ENCODE measurements around the gene PSMG3.

DNA sequence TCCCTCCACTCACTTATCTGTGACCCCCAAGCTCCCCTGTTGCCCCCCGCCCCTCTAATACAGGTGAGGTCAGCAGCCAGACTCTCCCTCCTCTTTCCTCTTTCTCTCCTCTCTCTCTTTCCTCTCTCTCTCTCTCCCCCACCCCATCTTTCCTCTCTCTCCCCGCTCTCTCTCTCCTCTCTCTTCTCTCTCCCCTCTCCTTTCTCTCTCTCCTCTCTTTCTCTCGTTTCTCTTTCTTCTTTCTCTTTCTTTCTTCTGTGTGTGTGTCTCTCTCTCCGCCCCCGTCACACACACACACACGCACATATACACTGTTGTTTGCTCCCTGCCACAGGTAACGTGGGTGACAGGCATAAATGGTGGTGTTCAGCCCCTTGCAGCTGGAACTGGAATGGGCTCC, 37.2 kb upstream of the PSMG3 start:
- TF ChIP-seq, protein P1, sequence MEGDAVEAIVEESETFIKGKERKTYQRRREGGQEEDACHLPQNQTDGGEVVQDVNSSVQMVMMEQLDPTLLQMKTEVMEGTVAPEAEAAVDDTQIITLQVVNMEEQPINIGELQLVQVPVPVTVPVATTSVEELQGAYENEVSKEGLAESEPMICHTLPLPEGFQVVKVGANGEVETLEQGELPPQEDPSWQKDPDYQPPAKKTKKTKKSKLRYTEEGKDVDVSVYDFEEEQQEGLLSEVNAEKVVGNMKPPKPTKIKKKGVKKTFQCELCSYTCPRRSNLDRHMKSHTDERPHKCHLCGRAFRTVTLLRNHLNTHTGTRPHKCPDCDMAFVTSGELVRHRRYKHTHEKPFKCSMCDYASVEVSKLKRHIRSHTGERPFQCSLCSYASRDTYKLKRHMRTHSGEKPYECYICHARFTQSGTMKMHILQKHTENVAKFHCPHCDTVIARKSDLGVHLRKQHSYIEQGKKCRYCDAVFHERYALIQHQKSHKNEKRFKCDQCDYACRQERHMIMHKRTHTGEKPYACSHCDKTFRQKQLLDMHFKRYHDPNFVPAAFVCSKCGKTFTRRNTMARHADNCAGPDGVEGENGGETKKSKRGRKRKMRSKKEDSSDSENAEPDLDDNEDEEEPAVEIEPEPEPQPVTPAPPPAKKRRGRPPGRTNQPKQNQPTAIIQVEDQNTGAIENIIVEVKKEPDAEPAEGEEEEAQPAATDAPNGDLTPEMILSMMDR (optimal IDR thresholded peaks at IDR 0.05 in 1 of 3, IDR thresholded peaks at IDR 0.05 in 1 of 3, conservative IDR thresholded peaks at IDR 0.05 in 1 of 3; ENCODE audit: extremely low read depth in 1 of 3, insufficient read depth in 2 of 3, low read length in 3 of 3) = no peak
- no peak for TF ChIP-seq EZH2 (IDR thresholded peaks at IDR 0.05; ENCODE audit: low read length)
